Choroid plexus epithelial cell (primary cell): ENCODE measurements around the gene MUC5B.

Source experiments
- DNase-seq: peaks from one replicate; pipeline ENCODE4 v3.0.0-alpha.2; 2010; ENCODE audit warnings: low read depth
- H3K4me3 ChIP-seq: 2 replicates; pipeline ENCODE4 v1.5.1; 2011; ENCODE audit warnings: low read depth, mild to moderate bottlenecking, control low read depth, low read length, moderate library complexity
- CTCF ChIP-seq: conservative IDR thresholded peaks from 2 replicates; pipeline ENCODE4 v1.5.1; 2011; ENCODE audit warnings: low read depth, mild to moderate bottlenecking, control low read depth, inconsistent platforms, low read length, moderate library complexity

MUC5B gene

GRCh38 chr11:1194231-1194976 is 28.5 kb upstream of the MUC5B start:
- no peak overlapping the region for H3K4me3 ChIP-seq
- TF ChIP-seq CTCF, result no peak
- no peak for DNase-seq

DNA sequence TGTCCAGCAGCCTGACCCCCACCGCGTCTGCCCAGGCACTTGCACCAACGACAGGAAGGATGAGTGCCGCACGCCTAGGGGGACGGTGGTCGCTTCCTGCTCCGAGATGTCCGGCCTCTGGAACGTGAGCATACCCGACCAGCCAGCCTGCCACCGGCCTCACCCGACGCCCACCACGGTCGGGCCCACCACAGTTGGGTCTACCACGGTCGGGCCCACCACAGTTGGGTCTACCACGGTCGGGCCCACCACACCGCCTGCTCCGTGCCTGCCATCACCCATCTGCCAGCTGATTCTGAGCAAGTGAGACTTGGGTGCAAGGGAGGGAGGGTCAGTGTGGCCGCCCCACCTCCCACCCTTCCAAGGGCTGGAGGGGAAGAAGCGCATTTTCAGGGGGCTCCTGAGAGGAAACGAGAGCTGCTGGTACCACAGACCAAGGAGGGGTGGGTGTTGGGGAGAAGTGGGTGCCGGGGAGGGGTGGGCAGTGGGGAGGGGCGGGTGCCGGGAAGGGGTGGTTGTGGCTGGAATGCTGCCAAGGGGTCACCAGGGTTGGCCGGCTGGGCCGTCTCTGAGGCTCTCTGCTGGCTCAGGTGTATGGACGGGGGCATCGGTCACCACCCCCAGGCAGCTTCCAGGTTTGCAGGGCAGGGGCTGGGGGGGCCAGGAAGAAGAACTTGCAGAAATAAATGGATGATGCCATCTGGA is 27.7 kb upstream of the MUC5B start:
- H3K4me3 ChIP-seq, result no peak overlapping the region

GRCh38 chr11:1195682-1196515 is 27.0 kb upstream of the MUC5B start:
- H3K4me3 ChIP-seq, result no peak overlapping the region
- TF ChIP-seq CTCF, result no peak

More for the DNA sequence above, 27.7 kb upstream of the MUC5B start:
- no peak for DNase-seq
- TF ChIP-seq CTCF, result no peak

DNA sequence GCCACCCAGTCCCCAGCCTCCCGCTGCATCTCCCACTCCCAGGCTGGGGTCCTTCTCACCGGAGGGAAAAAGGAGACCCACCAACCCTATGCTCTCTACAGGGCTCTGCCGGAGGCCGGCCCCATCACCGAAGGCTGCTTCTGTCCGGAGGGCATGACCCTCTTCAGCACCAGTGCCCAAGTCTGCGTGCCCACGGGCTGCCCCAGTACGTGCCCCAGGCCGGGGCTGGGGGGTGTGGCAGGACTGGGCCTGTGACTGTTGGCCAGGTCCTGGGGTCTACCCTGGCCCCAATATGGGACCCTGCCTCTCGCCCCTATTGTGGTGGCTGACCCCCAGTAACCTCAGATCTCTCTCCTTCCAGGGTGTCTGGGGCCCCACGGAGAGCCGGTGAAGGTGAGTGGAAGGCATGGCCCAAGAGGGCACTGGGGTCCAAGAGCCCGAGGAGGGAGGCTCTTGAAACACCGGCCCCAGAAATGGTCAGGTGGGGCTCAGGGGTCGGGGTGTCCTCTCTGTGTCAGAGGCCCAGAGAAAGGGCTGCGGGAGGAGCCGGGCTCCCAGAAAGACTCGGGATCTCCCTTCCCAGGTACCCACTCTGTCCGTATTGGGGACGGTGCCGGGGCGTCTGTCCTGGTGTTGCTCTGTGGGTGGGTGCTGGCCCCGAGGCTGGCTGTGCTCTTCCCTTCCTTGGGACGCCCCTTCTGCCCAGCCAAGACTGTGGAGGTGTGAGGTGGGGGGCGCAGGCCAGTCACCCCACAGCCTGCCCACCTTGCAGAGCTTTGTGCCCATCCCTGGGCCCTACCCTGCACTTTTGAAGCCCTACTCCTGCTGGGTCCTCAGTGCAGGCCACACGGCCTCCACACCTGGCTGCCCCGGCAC is 26.1 kb upstream of the MUC5B start:
- no peak for TF ChIP-seq CTCF
- no peak overlapping the region for H3K4me3 ChIP-seq
- DNase-seq, result no peak

More at GRCh38 chr11:1195682-1196515, 27.0 kb upstream of the MUC5B start:
- no peak for DNase-seq

GRCh38 chr11:1197431-1197885 is 25.4 kb upstream of the MUC5B start:
- DNase-seq, result no peak
- no peak overlapping the region for H3K4me3 ChIP-seq

More at GRCh38 chr11:1197431-1197885, 25.4 kb upstream of the MUC5B start:
- TF ChIP-seq CTCF, result no peak
